Sigmoid colon (tissue), 3 donors: Measurements from ENCODE around the gene ATP1A3.

Experiments used
- CTCF ChIP-seq, 4 experiments: fragments of 450-650 bp in 3 of 4; fragments of 200-600 bp in 1 of 4; IDR thresholded peaks; one replicate each; pipeline ENCODE4 v1.5.1; 2016 to 2019; ENCODE audit warnings: antibody characterized with exemption in 4 of 4, mild to moderate bottlenecking in 3 of 4, moderate library complexity in 2 of 4
- POLR2A ChIP-seq, 2 donors: fragments of 450-650 bp; IDR thresholded peaks; one replicate each; pipeline ENCODE4 v1.6.1; 2016; ENCODE audit warnings: antibody characterized with exemption in 2 of 2, mild to moderate bottlenecking in 2 of 2, moderate library complexity in 2 of 2

- TF ChIP-seq CTCF (IDR thresholded peaks at IDR 0.05) (no peak), POLR2A (IDR thresholded peaks at IDR 0.05) (no peak)
Observed at GRCh38 chr19:41968751-41969595, 25.1 kb downstream of the ATP1A3 start.
